ENCODE measurements around the gene MPG.

The MPG gene

DNA sequence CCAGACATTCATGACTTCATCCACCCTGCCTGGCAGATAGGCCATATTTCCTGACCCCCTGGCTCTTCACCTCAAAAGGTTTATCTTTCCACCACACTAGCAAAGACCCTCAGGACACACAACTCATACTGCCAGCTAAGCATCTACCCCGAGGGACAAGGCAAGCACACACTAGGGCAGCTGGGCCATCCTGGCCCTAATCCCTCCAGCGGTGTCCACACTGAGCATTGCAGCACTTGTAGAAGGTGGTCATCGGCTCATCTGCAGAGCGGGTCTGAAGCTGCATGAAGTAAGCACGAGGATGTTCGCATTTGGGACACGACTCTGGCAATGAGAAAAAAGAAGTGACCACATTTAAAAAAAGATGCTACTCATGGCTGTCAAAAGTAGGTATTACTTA lies 30.8 kb upstream of the MPG start:
- TF ChIP-seq, protein P1, sequence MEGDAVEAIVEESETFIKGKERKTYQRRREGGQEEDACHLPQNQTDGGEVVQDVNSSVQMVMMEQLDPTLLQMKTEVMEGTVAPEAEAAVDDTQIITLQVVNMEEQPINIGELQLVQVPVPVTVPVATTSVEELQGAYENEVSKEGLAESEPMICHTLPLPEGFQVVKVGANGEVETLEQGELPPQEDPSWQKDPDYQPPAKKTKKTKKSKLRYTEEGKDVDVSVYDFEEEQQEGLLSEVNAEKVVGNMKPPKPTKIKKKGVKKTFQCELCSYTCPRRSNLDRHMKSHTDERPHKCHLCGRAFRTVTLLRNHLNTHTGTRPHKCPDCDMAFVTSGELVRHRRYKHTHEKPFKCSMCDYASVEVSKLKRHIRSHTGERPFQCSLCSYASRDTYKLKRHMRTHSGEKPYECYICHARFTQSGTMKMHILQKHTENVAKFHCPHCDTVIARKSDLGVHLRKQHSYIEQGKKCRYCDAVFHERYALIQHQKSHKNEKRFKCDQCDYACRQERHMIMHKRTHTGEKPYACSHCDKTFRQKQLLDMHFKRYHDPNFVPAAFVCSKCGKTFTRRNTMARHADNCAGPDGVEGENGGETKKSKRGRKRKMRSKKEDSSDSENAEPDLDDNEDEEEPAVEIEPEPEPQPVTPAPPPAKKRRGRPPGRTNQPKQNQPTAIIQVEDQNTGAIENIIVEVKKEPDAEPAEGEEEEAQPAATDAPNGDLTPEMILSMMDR (IDR thresholded peaks at IDR 0.05; ENCODE audit: insufficient read depth, low read length, poor library complexity, severe bottlenecking): no peak
- no peak overlapping the region for H3K4me3 ChIP-seq (replicated peaks; ENCODE audit: low read depth, low read length)
- no peaks in the 10 kb centered on the region for H3K27me3 ChIP-seq (replicated peaks; ENCODE audit: control insufficient read depth, insufficient read depth, low read length)
- peaks cover 20% of the 10 kb centered on the region for H3K36me3 ChIP-seq (ENCODE audit: control insufficient read depth, insufficient read depth, low read length)
- no peak for DNase-seq (ENCODE audit: extremely low read depth, insufficient read length)

DNA sequence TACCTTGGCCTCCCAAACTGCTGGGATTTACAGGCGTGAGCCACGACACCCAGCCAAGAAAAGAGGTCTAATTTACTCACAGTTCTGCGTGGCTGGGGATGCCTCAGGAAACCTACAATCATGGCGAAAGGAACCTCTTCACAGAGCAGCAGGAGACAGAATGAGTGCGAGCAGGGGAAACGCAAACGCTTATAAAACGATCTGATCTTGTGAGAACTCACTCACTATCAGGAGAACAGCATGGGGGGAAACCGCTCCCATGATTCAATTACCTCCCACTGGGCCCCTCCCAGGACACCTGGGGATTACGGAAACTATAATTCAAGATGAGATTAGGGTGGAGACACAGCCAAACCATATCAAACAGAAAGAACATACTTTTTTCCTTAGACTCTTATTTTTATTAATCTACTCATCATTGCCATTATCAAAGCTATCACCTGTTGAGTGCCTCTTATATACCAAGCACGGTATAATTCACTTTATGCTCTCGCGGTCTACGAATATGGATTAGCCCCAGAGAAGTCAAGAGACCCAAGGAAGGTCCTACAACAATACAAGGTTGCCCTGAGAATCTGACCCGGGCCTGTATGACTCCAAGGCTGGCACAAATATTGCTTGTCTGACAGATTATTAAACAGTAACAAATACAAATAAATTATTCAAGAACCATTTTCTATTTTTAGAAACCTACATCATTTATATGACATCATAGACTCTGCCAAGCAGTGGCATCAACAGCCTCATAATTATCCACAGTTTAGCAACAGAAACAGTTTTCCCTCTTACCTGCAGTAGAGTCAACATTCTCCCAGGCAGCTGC lies 27.0 kb upstream of the MPG start:
- Histone ChIP-seq H3K27me3 (replicated peaks; ENCODE audit: control insufficient read depth, insufficient read depth, low read length) (no peaks in the 10 kb centered on the region), H3K4me3 (replicated peaks; ENCODE audit: low read depth, low read length) (peak overlapping the region; percentile 2; the same call in 1 of the 2 replicates), H3K36me3 (ENCODE audit: control insufficient read depth, insufficient read depth, low read length) (peaks cover 13% of the 10 kb centered on the region)
- TF ChIP-seq, protein P1 (IDR thresholded peaks at IDR 0.05; ENCODE audit: insufficient read depth, low read length, poor library complexity, severe bottlenecking): no peak
- DNase-seq (ENCODE audit: extremely low read depth, insufficient read length): no peak

DNA sequence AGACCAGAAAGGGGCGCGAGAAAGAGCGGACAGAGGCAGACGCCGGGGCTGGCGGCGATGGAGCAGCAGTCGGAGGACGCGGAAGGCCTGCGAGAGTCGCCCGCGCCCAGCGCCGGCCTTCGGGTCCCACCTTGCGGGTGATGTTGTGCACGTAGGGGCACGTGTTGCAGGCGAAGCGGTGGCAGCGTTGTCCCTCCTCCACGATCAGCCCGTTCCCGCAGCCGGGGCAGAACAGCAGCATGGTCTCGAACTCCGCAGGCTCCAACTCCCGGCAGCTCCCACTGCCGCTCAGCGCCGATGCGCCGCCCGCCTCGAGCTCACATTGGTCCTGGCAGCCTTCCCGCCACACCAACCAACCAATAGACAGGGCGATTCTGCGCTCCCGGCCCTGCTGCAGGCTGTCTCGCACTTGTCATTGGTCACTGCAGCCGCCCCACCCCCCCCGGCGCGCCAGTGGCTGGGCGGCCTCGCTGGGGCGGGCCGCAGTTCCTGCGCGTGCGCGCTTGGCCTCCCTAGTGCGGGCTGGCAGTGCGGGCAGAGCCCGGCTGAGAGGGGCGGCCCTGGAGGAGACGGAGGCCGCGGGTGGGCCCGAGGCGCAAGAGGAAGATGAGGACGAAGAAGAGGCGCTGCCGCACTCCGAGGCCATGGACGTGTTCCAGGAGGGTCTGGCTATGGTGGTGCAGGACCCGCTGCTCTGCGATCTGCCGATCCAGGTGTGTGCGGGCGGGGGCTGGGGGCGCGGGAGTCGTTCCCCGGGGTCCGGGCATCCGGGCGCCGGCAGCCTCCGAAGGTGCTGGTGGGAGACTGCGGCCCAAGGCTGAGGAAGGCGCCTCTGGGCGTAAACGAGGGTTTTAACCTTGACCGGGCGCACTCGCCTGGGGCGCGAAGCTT lies 24.4 kb upstream of the MPG start, which contains the start of the genes POLR3K and SNRNP25:
POLR3K (minus strand) TSS at position 263 of the 891 bp plus-strand sequence; CDS start at position 241, 22 bp downstream.
SNRNP25 (plus strand) TSS at position 483 of the 891 bp plus-strand sequence; CDS start at position 672, 189 bp downstream.
- no peaks in the 10 kb centered on the region for H3K27me3 ChIP-seq (replicated peaks; ENCODE audit: control insufficient read depth, insufficient read depth, low read length)
- TF ChIP-seq, protein P1 (IDR thresholded peaks at IDR 0.05; ENCODE audit: insufficient read depth, low read length, poor library complexity, severe bottlenecking): no peak
- peak within 1 kb of the TSS; percentile 97 for H3K4me3 ChIP-seq (replicated peaks; ENCODE audit: low read depth, low read length)
- H3K36me3 ChIP-seq (ENCODE audit: control insufficient read depth, insufficient read depth, low read length): peaks cover 28% of the 10 kb centered on the region
- peak; percentile 98 for DNase-seq (ENCODE audit: extremely low read depth, insufficient read length)

DNA sequence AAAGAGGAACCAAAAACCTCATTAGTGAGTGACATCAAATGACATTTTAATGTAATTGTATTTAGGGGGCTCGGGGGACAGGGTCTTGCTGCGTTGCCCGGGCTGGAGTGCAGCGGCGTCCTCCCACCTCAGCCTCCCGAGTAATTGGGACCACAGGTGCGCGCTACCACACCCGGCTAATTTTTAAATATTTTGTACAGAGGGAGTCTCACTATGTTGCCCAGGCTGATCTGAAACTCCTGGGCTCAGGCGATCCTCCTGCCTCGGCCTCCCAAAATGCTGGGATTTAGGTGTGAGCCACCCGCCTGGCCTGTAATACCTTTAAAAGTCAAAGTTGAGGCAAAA lies 23.8 kb upstream of the MPG start:
- Histone ChIP-seq H3K36me3 (ENCODE audit: control insufficient read depth, insufficient read depth, low read length) (peaks cover 28% of the 10 kb centered on the region), H3K4me3 (replicated peaks; ENCODE audit: low read depth, low read length) (peak overlapping the region; percentile 89), H3K27me3 (replicated peaks; ENCODE audit: control insufficient read depth, insufficient read depth, low read length) (no peaks in the 10 kb centered on the region)
- TF ChIP-seq, protein P1 (IDR thresholded peaks at IDR 0.05; ENCODE audit: insufficient read depth, low read length, poor library complexity, severe bottlenecking): no peak
- DNase-seq (ENCODE audit: extremely low read depth, insufficient read length): no peak

DNA sequence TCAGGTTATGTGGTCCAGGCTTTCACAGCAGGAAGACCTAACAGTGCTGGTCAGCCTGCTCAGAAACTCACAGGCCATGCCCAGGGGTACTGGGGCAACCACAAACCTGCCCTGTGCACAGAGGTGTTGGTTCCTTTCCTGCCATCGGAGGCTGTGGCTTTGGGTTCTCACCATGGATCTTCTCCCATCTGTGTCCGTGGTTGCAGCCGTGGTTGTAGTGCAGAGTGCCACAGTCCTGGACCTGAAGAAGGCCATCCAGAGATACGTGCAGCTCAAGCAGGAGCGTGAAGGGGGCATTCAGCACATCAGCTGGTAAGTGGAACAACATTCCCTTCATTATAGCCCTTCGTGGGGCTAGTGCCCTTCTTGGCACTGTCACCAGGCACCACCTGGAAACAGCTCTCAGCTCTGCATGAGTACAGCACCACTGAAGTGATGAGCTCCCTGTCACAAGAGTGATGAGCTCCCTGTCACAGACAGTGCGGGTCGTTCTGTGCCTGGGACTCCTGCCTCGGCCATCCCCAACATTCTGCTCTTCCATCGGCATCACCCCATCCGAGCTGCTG lies 22.4 kb upstream of the MPG start:
- Histone ChIP-seq H3K36me3 (ENCODE audit: control insufficient read depth, insufficient read depth, low read length) (peaks cover 28% of the 10 kb centered on the region), H3K4me3 (replicated peaks; ENCODE audit: low read depth, low read length) (no peak overlapping the region), H3K27me3 (replicated peaks; ENCODE audit: control insufficient read depth, insufficient read depth, low read length) (no peaks in the 10 kb centered on the region)
- DNase-seq (ENCODE audit: extremely low read depth, insufficient read length): peak; percentile 3
- TF ChIP-seq, protein P1 (IDR thresholded peaks at IDR 0.05; ENCODE audit: insufficient read depth, low read length, poor library complexity, severe bottlenecking): no peak
